Measurements from ENCODE around the gene DNAH14. TPM values are rescaled to one million over a fixed set of nuclear protein-coding genes. Genes with fewer than 3 reads are reported as not detected.

DNAH14 gene
- total RNA-seq, 1 donor from 2014 or later = 14.4 TPM

GRCh38 chr1:224898937-224899336 is 30.5 kb upstream of the DNAH14 start:
- no peak overlapping the region for H3K4me3 ChIP-seq
- peaks cover 6% of the 10 kb centered on the region for H3K9me3 ChIP-seq
- no peaks in the 10 kb centered on the region for H3K4me1 ChIP-seq
- DNase-seq = no peak
- TF ChIP-seq, protein P1, sequence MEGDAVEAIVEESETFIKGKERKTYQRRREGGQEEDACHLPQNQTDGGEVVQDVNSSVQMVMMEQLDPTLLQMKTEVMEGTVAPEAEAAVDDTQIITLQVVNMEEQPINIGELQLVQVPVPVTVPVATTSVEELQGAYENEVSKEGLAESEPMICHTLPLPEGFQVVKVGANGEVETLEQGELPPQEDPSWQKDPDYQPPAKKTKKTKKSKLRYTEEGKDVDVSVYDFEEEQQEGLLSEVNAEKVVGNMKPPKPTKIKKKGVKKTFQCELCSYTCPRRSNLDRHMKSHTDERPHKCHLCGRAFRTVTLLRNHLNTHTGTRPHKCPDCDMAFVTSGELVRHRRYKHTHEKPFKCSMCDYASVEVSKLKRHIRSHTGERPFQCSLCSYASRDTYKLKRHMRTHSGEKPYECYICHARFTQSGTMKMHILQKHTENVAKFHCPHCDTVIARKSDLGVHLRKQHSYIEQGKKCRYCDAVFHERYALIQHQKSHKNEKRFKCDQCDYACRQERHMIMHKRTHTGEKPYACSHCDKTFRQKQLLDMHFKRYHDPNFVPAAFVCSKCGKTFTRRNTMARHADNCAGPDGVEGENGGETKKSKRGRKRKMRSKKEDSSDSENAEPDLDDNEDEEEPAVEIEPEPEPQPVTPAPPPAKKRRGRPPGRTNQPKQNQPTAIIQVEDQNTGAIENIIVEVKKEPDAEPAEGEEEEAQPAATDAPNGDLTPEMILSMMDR (IDR thresholded peaks at IDR 0.05) = no peak
- no peak for ATAC-seq
- intact Hi-C loops (cut with DNase I) = no loop called here
- H3K27ac ChIP-seq = no peak overlapping the region
- no peaks in the 10 kb centered on the region for H3K27me3 ChIP-seq (ENCODE audit: low read depth)
- no peaks in the 10 kb centered on the region for H3K36me3 ChIP-seq

GRCh38 chr1:224900062-224900630 is 29.3 kb upstream of the DNAH14 start:
- Histone ChIP-seq H3K27me3 (ENCODE audit: low read depth) (no peaks in the 10 kb centered on the region), H3K4me1 (no peaks in the 10 kb centered on the region), H3K9me3 (peaks cover 6% of the 10 kb centered on the region), H3K4me3 (no peak overlapping the region), H3K27ac (no peak overlapping the region), H3K36me3 (no peaks in the 10 kb centered on the region)
- intact Hi-C loops (cut with DNase I) = no loop called here
- ATAC-seq (no peak), DNase-seq (no peak)
- TF ChIP-seq, protein P1 (IDR thresholded peaks at IDR 0.05) = no peak

- H3K4me1 ChIP-seq = no peaks in the 10 kb centered on the region
- H3K27me3 ChIP-seq (ENCODE audit: low read depth) = no peaks in the 10 kb centered on the region
- H3K4me3 ChIP-seq = no peak overlapping the region
- no peak for ATAC-seq
- TF ChIP-seq, protein P1 (IDR thresholded peaks at IDR 0.05) = no peak
- no peak overlapping the region for H3K27ac ChIP-seq
- intact Hi-C loops (cut with DNase I) = no loop called here
- H3K9me3 ChIP-seq = peaks cover 6% of the 10 kb centered on the region
- no peak for DNase-seq
- no peaks in the 10 kb centered on the region for H3K36me3 ChIP-seq
These were observed 28.2 kb upstream of the DNAH14 start for GRCh38 chr1:224901087-224901810.

- Histone ChIP-seq H3K36me3 (no peaks in the 10 kb centered on the region), H3K9me3 (no peaks in the 10 kb centered on the region), H3K4me3 (no peak overlapping the region), H3K27ac (no peak overlapping the region), H3K27me3 (ENCODE audit: low read depth) (no peaks in the 10 kb centered on the region), H3K4me1 (no peaks in the 10 kb centered on the region)
- DNase-seq = no peak
- TF ChIP-seq, protein P1 (IDR thresholded peaks at IDR 0.05) = no peak
- intact Hi-C loops (cut with DNase I) = no loop called here
- no peak for ATAC-seq
These were observed 25.5 kb upstream of the DNAH14 start for GRCh38 chr1:224903955-224904354.

DNA sequence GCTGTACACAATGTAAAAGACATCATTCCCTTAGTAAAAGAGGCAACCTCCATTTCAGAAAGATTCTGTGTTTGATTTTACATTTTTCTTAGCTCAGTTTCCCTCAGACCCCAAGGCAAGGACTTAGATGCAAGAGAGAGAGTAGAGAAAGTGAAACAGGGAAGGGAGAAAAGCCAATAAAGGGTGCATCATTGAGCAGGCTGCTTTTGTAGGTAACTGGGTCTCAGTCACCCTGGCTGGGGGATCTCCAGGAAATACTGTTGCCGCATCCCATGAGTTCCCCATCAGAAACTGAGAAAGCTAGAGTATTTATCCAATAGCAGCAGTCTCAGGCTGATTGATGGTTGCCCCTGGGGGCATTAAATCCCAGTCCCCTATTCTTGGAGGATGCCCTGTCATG is 23.1 kb upstream of the DNAH14 start:
- Histone ChIP-seq H3K9me3 (peaks cover 7% of the 10 kb centered on the region), H3K36me3 (no peaks in the 10 kb centered on the region), H3K27me3 (ENCODE audit: low read depth) (no peaks in the 10 kb centered on the region), H3K27ac (no peak overlapping the region), H3K4me3 (no peak overlapping the region), H3K4me1 (no peaks in the 10 kb centered on the region)
- intact Hi-C loops (cut with DNase I) = no loop called here
- DNase-seq (no peak), ATAC-seq (no peak)
- TF ChIP-seq, protein P1 (IDR thresholded peaks at IDR 0.05) = no peak
